Karpas-422 (cell line): ENCODE data around the gene PTPN13. TPM values are rescaled to one million over a fixed set of nuclear protein-coding genes. Genes with fewer than 3 reads are reported as not detected.

Source experiments
- DNase-seq: peaks from one replicate; pipeline ENCODE4 v3.0.0-alpha.2; 2015
- H2AFZ ChIP-seq: fragments of 200-600 bp; sonication (generic); 2 replicates; pipeline ENCODE4 v1.6.1; 2014; ENCODE audit warnings: antibody characterized with exemption, low read length, mixed read lengths
- H3K27ac ChIP-seq: fragments of 200-600 bp; sonication (generic); 2 replicates; pipeline ENCODE4 v1.5.1; 2014; ENCODE audit warnings: mild to moderate bottlenecking, low read length, moderate library complexity
- H3K27me3 ChIP-seq: fragments of 200-600 bp; sonication (generic); 2 replicates; pipeline ENCODE4 v1.6.1; 2014; ENCODE audit warnings: low read length, mixed read lengths
- H3K36me3 ChIP-seq: fragments of 200-600 bp; sonication (generic); 2 replicates; pipeline ENCODE4 v1.6.1; 2014; ENCODE audit warnings: low read length, mixed read lengths; ENCODE audit not compliant: insufficient read depth
- H3K4me1 ChIP-seq: fragments of 200-600 bp; sonication (generic); 2 replicates; pipeline ENCODE4 v1.6.1; 2014; ENCODE audit warnings: mild to moderate bottlenecking, low read length, mixed read lengths
- H3K4me2 ChIP-seq: fragments of 200-600 bp; sonication (generic); 2 replicates; pipeline ENCODE4 v1.6.1; 2014; ENCODE audit warnings: low read length, low read depth, mild to moderate bottlenecking; ENCODE audit not compliant: poor library complexity, severe bottlenecking
- H3K4me3 ChIP-seq: fragments of 200-600 bp; sonication (generic); 2 replicates; pipeline ENCODE4 v1.5.1; 2014; ENCODE audit warnings: mild to moderate bottlenecking, antibody characterized with exemption, low read length, mixed read lengths
- H3K79me2 ChIP-seq: fragments of 200-600 bp; sonication (generic); 2 replicates; pipeline ENCODE4 v1.6.1; 2014; ENCODE audit warnings: mild to moderate bottlenecking, low read length, mixed read lengths
- H3K9ac ChIP-seq: fragments of 200-600 bp; sonication (generic); 2 replicates; pipeline ENCODE4 v1.6.0; 2014; ENCODE audit warnings: low read length
- H3K9me2 ChIP-seq: fragments of 200-600 bp; sonication (generic), shearing (Covaris generic); replicated peaks from 2 replicates; pipeline ENCODE4 v1.6.0; 2014; ENCODE audit warnings: mild to moderate bottlenecking, low read length, moderate library complexity; ENCODE audit not compliant: insufficient read depth
- H3K9me3 ChIP-seq: fragments of 300-700, 200-600 bp; sonication (generic); 2 replicates; pipeline ENCODE4 v1.6.1; 2014; ENCODE audit warnings: low read length, mixed read lengths
- H4K20me1 ChIP-seq: fragments of 200-600 bp; sonication (generic); 2 replicates; pipeline ENCODE4 v1.6.1; 2014; ENCODE audit warnings: mild to moderate bottlenecking, antibody characterized with exemption, low read length, low read depth; ENCODE audit not compliant: insufficient read depth
- total RNA-seq: library from RNA; depleted of rRNA; stranded (reverse); fragments of >200 nt; shearing (Covaris generic); gene quantifications from 2 replicates; pipeline ENCODE4 v1.2.3, GENCODE V29; 2014; ENCODE audit warnings: low replicate concordance

The PTPN13 gene
- total RNA-seq, 1 experiment from 2014 or later, result not detected

GRCh38 chr4:86749121-86749520, 155.0 kb downstream of the PTPN13 start:
- Histone ChIP-seq H3K36me3 (no peaks in the 10 kb centered on the region), H4K20me1 (no peaks in the 10 kb centered on the region), H3K9me3 (no peaks in the 10 kb centered on the region), H3K4me3 (no peak overlapping the region), H3K27me3 (no peaks in the 10 kb centered on the region), H2AFZ (no peak overlapping the region), H3K4me2 (no peak overlapping the region), H3K27ac (no peak overlapping the region), H3K9me2 (no peaks in the 10 kb centered on the region), H3K79me2 (no peaks in the 10 kb centered on the region), H3K4me1 (no peaks in the 10 kb centered on the region), H3K9ac (no peak overlapping the region)
- DNase-seq, result no peak

GRCh38 chr4:86755388-86755787, 161.3 kb downstream of the PTPN13 start:
- no peak for DNase-seq
- no peaks in the 10 kb centered on the region for H3K4me1 ChIP-seq

DNA sequence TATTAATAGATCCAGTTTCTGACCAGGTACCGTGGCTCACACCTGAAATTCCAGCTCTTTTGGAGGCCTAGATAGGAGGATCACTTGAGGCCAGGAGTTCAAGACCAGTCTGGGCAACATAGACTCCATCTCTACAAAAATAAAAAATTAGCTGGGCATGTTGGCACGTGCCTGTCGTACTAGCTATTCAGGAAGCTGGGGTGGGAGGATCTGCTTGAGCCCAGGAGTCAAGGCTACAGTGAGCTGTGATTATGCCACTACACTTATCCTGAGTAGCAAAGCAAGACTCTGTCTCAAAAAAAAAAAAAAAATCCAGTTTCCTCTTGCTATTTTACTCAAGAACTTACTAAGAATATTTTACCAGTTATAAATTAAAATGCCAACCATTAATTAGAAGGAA, 163.4 kb downstream of the PTPN13 start:
- H3K9me2 ChIP-seq, result no peaks in the 10 kb centered on the region
- no peaks in the 10 kb centered on the region for H3K27me3 ChIP-seq
- H3K79me2 ChIP-seq, result no peaks in the 10 kb centered on the region
- no peak overlapping the region for H2AFZ ChIP-seq
- H3K27ac ChIP-seq, result no peak overlapping the region
- H4K20me1 ChIP-seq, result no peaks in the 10 kb centered on the region
- DNase-seq, result no peak
- no peak overlapping the region for H3K9ac ChIP-seq
- H3K9me3 ChIP-seq, result no peaks in the 10 kb centered on the region
- no peak overlapping the region for H3K4me2 ChIP-seq
- H3K36me3 ChIP-seq, result no peaks in the 10 kb centered on the region
- H3K4me3 ChIP-seq, result no peak overlapping the region
- no peaks in the 10 kb centered on the region for H3K4me1 ChIP-seq

More at GRCh38 chr4:86755388-86755787, 161.3 kb downstream of the PTPN13 start:
- Histone ChIP-seq H3K4me2 (no peak overlapping the region), H3K9me2 (no peaks in the 10 kb centered on the region), H3K9me3 (no peaks in the 10 kb centered on the region), H2AFZ (no peak overlapping the region), H3K9ac (no peak overlapping the region), H3K79me2 (no peaks in the 10 kb centered on the region), H3K4me3 (no peak overlapping the region), H3K36me3 (no peaks in the 10 kb centered on the region), H3K27me3 (no peaks in the 10 kb centered on the region), H3K27ac (no peak overlapping the region), H4K20me1 (no peaks in the 10 kb centered on the region)

- Histone ChIP-seq H4K20me1 (no peaks in the 10 kb centered on the region), H2AFZ (no peak overlapping the region), H3K27ac (no peak overlapping the region), H3K4me1 (no peaks in the 10 kb centered on the region), H3K9ac (no peak overlapping the region), H3K36me3 (no peaks in the 10 kb centered on the region), H3K4me2 (no peak overlapping the region), H3K79me2 (no peaks in the 10 kb centered on the region), H3K27me3 (no peaks in the 10 kb centered on the region), H3K9me2 (no peaks in the 10 kb centered on the region), H3K4me3 (no peak overlapping the region), H3K9me3 (no peaks in the 10 kb centered on the region)
- no peak for DNase-seq
Observed at GRCh38 chr4:86759298-86759697, 165.2 kb downstream of the PTPN13 start.

DNA sequence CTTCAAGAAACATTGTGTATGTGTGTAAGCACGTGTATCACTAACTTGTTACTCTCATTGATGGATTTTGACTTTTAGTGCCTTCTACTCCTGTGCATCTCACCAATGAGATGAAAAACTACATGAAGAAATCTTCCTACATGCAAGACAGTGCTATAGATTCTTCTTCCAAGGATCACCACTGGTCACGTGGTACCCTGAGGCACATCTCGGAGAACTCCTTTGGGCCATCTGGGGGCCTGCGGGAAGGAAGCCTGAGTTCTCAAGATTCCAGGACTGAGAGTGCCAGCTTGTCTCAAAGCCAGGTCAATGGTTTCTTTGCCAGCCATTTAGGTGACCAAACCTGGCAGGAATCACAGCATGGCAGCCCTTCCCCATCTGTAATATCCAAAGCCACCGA, 168.5 kb downstream of the PTPN13 start:
- Histone ChIP-seq H3K27ac (no peak overlapping the region), H4K20me1 (no peaks in the 10 kb centered on the region), H3K4me2 (no peak overlapping the region), H3K9me3 (no peaks in the 10 kb centered on the region), H3K4me1 (no peaks in the 10 kb centered on the region), H3K9ac (no peak overlapping the region), H3K4me3 (no peak overlapping the region), H2AFZ (no peak overlapping the region), H3K79me2 (no peaks in the 10 kb centered on the region), H3K9me2 (no peaks in the 10 kb centered on the region), H3K27me3 (no peaks in the 10 kb centered on the region), H3K36me3 (no peaks in the 10 kb centered on the region)
- DNase-seq, result no peak

DNA sequence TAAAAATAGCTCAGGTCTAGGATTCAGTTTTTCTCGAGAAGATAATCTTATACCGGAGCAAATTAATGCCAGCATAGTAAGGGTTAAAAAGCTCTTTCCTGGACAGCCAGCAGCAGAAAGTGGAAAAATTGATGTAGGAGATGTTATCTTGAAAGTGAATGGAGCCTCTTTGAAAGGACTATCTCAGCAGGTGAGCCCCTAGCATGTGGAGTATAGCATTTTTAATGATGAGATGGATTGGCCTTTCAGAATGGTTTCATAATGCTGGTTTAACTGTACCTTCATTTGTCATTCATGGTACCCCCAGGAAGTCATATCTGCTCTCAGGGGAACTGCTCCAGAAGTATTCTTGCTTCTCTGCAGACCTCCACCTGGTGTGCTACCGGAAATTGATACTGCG, 175.7 kb downstream of the PTPN13 start:
- no peaks in the 10 kb centered on the region for H3K79me2 ChIP-seq
- no peak for DNase-seq
- no peaks in the 10 kb centered on the region for H3K36me3 ChIP-seq
- H3K9me3 ChIP-seq, result no peaks in the 10 kb centered on the region
- H2AFZ ChIP-seq, result no peak overlapping the region
- H3K27ac ChIP-seq, result no peak overlapping the region
- H3K9me2 ChIP-seq, result no peaks in the 10 kb centered on the region
- H3K4me2 ChIP-seq, result no peak overlapping the region
- H3K4me1 ChIP-seq, result no peaks in the 10 kb centered on the region
- H4K20me1 ChIP-seq, result no peaks in the 10 kb centered on the region
- no peak overlapping the region for H3K4me3 ChIP-seq
- H3K9ac ChIP-seq, result no peak overlapping the region
- no peaks in the 10 kb centered on the region for H3K27me3 ChIP-seq

- Histone ChIP-seq H3K9ac (no peak overlapping the region), H3K9me3 (no peaks in the 10 kb centered on the region), H3K9me2 (no peaks in the 10 kb centered on the region), H3K27ac (no peak overlapping the region), H4K20me1 (no peaks in the 10 kb centered on the region), H3K36me3 (no peaks in the 10 kb centered on the region), H3K4me2 (no peak overlapping the region), H3K4me3 (no peak overlapping the region), H3K27me3 (no peaks in the 10 kb centered on the region), H2AFZ (no peak overlapping the region), H3K79me2 (no peaks in the 10 kb centered on the region), H3K4me1 (no peaks in the 10 kb centered on the region)
- no peak for DNase-seq
Observed at GRCh38 chr4:86771141-86771540, 177.0 kb downstream of the PTPN13 start.

DNA sequence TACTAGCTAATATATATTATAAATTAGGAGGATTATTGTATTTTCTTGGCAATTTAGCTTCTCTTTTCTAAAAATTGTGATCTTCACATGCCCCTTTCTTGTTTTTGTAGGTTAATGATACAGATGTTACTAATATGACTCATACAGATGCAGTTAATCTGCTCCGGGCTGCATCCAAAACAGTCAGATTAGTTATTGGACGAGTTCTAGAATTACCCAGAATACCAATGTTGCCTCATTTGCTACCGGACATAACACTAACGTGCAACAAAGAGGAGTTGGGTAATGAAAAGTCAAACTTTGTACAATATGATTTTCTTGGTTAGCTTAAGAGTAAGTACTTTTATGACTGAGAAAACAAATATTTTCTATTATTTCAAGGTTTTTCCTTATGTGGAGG, 180.9 kb downstream of the PTPN13 start:
- no peaks in the 10 kb centered on the region for H3K9me3 ChIP-seq
- no peak overlapping the region for H3K9ac ChIP-seq
- H4K20me1 ChIP-seq, result no peaks in the 10 kb centered on the region
- no peak overlapping the region for H3K27ac ChIP-seq
- H3K4me1 ChIP-seq, result no peaks in the 10 kb centered on the region
- H3K9me2 ChIP-seq, result no peaks in the 10 kb centered on the region
- no peaks in the 10 kb centered on the region for H3K79me2 ChIP-seq
- no peak overlapping the region for H3K4me2 ChIP-seq
- no peak overlapping the region for H3K4me3 ChIP-seq
- H2AFZ ChIP-seq, result no peak overlapping the region
- H3K36me3 ChIP-seq, result no peaks in the 10 kb centered on the region
- H3K27me3 ChIP-seq, result no peaks in the 10 kb centered on the region
- no peak for DNase-seq

GRCh38 chr4:86778175-86778574, 184.1 kb downstream of the PTPN13 start:
- Histone ChIP-seq H3K36me3 (no peaks in the 10 kb centered on the region), H3K9ac (no peak overlapping the region), H3K4me1 (no peaks in the 10 kb centered on the region), H3K9me3 (no peaks in the 10 kb centered on the region), H3K27me3 (no peaks in the 10 kb centered on the region), H3K4me3 (no peak overlapping the region), H2AFZ (no peak overlapping the region), H3K9me2 (no peaks in the 10 kb centered on the region), H3K79me2 (no peaks in the 10 kb centered on the region), H3K4me2 (no peak overlapping the region), H3K27ac (no peak overlapping the region), H4K20me1 (no peaks in the 10 kb centered on the region)
- no peak for DNase-seq
